Esophagus (tissue), 2 donors: ENCODE data around the gene CACNA1D. TPM values are rescaled to one million over a fixed set of nuclear protein-coding genes. Genes with fewer than 3 reads are reported as not detected.

Experiments used
- H3K27ac ChIP-seq, 2 donors: one replicate each; pipeline ENCODE4 v1.5.1; 2013; ENCODE audit warnings: low read depth in 2 of 2, mild to moderate bottlenecking in 2 of 2, inconsistent platforms in 1 of 2, low read length in 1 of 2, moderate library complexity in 1 of 2
- H3K27me3 ChIP-seq, 2 donors: one replicate each; pipeline ENCODE4 v1.6.1; 2013; ENCODE audit warnings: low read length in 2 of 2, control low read depth in 1 of 2, mild to moderate bottlenecking in 1 of 2; ENCODE audit not compliant: insufficient read depth in 2 of 2, control insufficient read depth in 1 of 2
- H3K36me3 ChIP-seq, 2 donors: one replicate each; pipeline ENCODE4 v1.6.1; 2013; ENCODE audit warnings: low read length in 1 of 2; ENCODE audit not compliant: control insufficient read depth in 2 of 2, insufficient read depth in 2 of 2
- H3K4me1 ChIP-seq, 2 donors: one replicate each; pipeline ENCODE4 v1.6.1; 2013; ENCODE audit warnings: low read length in 1 of 2; ENCODE audit not compliant: control insufficient read depth in 2 of 2, insufficient read depth in 2 of 2
- H3K4me3 ChIP-seq, 2 donors: one replicate each; pipeline ENCODE4 v1.5.1; 2013; ENCODE audit warnings: low read length in 2 of 2, mild to moderate bottlenecking in 2 of 2, low read depth in 1 of 2, moderate library complexity in 1 of 2
- H3K9me3 ChIP-seq, 2 donors: one replicate each; pipeline ENCODE4 v1.6.1; 2013; ENCODE audit warnings: mild to moderate bottlenecking in 2 of 2, low read depth in 1 of 2, low read length in 1 of 2, moderate library complexity in 1 of 2; ENCODE audit not compliant: control insufficient read depth in 2 of 2, insufficient read depth in 1 of 2
- WGBS, 2 donors: extraction: QIAGEN DNeasy Blood & Tissue Kit; methylation state at CpG; one replicate each; pipeline ENCODE4 v1.1.7; 2013; 5-methylcytosine and 5-hydroxymethylcytosine counted together
- polyA plus RNA-seq, 2 donors: library from polyadenylated mRNA; stranded (reverse); fragments of 200-250 nt; gene quantifications; one replicate each; pipeline ENCODE4 v1.2.3, GENCODE V29; 2013
- donor health status: healthy with polysubstance abuse.
- donor health status: Bipolar disorder and iron deficiency.

Gene CACNA1D
- polyA plus RNA-seq, 2 donors = 0.38 to 0.61 TPM

DNA sequence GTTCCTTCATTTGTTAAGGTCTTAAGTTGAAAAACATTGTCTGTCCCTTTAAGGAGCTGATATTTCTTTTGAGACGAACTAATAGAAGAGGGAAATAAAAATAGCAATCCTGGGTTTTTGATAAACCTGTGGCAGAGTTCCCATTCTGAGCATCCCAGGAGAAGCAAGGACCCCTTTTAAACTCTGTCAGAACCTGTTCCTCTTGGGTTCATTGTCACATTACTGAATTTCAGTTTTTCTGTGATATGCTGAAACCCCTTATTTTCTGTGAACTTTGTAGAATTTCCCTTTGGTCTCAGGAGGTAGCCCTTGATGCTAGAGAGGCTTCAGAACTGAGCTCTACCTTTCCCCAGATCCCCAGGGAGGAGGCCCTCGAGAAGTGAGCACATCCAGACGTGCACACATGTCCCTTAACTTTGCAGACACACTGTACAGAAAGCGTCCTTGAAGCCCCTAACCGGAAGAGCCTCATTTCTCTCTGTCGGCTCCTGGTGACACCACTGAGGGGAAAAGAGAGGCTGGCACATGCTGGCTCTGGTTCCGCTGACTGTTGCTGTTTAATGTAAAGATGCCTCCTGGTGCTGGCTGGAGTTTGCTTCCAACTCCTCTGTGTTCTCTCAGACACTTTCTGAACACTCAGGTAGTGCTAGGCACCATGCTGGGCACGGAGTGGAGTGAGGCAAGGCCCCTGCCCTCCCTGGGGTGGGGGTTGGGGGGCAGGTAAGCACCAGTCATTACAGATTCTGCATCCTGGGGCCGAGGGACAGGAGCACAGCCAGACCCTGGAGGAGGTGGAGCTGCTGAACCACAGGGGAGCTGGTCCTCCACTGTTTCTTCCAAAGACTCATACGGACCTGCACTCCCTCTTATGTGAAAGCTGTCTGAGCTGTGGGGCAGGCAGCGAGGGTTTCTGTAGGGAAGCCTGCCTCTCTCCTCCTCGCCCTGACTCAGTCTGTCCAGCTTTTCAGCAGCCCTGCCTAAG, 274.4 kb downstream of the CACNA1D start:
- no peak overlapping the region for H3K4me3 ChIP-seq
- peaks cover 0 to 2% of the 10 kb centered on the region in 2 donors for H3K4me1 ChIP-seq
- H3K27ac ChIP-seq = no peak overlapping the region
- 73 to 76% methylated on average over 12 of the region's 12 CpGs for WGBS, 2 donors
- no peaks in the 10 kb centered on the region for H3K27me3 ChIP-seq
- H3K9me3 ChIP-seq = no peaks in the 10 kb centered on the region
- H3K36me3 ChIP-seq = no peaks in the 10 kb centered on the region

DNA sequence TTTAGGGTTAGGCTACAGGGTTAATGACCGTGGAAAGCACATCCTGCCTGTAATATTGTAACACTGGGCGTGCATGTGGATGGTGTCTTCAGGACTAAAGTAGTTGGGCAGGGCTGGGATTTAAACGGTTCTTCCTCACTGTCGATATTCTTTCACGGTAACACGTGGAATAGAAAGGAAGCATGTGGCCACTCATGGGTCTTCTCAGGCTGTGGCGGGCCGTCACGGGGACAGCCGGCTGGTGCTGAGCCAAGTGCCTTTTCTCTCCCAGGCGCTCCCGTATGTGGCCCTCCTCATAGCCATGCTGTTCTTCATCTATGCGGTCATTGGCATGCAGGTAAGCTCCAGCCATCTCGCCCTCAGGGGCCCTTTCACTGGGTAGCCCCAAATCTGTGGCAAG, 278.2 kb downstream of the CACNA1D start:
- Histone ChIP-seq H3K27me3 (no peaks in the 10 kb centered on the region), H3K27ac (no peak overlapping the region), H3K9me3 (no peaks in the 10 kb centered on the region), H3K4me3 (no peak overlapping the region), H3K36me3 (no peaks in the 10 kb centered on the region), H3K4me1 (peaks cover 0 to 2% of the 10 kb centered on the region in 2 donors)
- WGBS, 2 donors = 84 to 90% methylated on average over 14 of the region's 14 CpGs

DNA sequence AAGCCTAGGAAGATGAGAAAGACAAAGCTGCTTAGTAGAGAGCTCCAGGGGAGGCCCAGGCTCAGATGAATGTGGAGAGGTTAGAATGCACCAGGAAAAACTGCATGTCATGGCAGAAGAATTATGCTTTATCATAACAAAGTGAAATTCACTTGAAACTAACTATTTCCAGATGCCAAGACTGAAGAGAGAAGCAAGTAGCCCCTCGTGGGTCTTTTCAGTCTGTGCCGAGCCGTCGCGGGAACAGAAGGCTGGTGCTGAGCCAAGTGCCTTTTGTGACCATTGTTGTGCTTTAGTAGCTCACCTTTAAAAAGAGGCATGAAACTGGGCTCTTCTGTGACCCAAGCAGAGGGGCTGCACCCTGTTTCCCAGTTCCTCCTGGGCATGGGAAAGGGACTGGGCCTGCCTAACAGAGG, 278.6 kb downstream of the CACNA1D start:
- no peak overlapping the region for H3K4me3 ChIP-seq
- peaks cover 0 to 2% of the 10 kb centered on the region in 2 donors for H3K4me1 ChIP-seq
- H3K27me3 ChIP-seq = no peaks in the 10 kb centered on the region
- no peaks in the 10 kb centered on the region for H3K9me3 ChIP-seq
- no peaks in the 10 kb centered on the region for H3K36me3 ChIP-seq
- H3K27ac ChIP-seq = no peak overlapping the region
- 37 to 61% methylated on average over 5 of the region's 5 CpGs for WGBS, 2 donors

DNA sequence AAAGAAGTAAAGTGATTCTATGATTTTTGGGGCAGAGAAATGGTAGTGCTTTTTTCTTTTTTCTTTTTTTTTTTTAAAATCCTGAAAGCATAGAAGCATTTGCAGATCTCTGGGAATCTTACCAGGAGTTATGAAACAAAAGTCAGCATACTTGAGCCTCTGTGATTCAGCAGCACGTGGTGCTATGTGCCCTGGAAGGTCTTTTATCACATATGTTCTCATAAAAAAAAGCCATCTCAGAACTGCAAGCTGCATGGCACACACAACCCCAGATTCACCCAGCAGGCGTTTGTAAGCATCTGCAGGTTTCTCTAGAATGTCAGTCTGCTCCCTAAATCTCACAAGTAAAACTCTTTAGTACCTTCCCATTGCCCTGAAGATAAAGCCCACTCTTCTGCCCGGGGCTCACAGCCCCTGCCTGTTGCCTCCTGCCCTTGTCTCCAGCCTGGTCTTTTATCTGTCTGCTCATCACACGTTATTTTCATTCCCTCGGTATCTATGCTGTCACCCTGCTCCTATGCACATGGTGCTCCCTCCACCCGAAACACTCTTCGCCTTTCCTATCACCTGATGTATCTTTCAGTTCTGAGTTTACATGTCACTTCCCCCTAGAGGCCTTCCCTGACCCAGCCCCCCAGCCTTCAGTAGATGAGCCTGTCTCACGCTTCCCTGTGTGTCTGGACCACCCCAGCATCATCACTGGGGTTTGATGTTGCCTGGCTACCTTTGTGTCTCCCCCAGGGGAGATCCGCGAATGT, 279.4 kb downstream of the CACNA1D start:
- no peaks in the 10 kb centered on the region for H3K27me3 ChIP-seq
- no peaks in the 10 kb centered on the region for H3K9me3 ChIP-seq
- no peak overlapping the region for H3K27ac ChIP-seq
- whole genome bisulfite sequencing, 2 donors = 55 to 66% methylated on average over 10 of the region's 10 CpGs
- H3K4me1 ChIP-seq = peaks cover 0 to 2% of the 10 kb centered on the region in 2 donors
- no peak overlapping the region for H3K4me3 ChIP-seq
- H3K36me3 ChIP-seq = no peaks in the 10 kb centered on the region

DNA sequence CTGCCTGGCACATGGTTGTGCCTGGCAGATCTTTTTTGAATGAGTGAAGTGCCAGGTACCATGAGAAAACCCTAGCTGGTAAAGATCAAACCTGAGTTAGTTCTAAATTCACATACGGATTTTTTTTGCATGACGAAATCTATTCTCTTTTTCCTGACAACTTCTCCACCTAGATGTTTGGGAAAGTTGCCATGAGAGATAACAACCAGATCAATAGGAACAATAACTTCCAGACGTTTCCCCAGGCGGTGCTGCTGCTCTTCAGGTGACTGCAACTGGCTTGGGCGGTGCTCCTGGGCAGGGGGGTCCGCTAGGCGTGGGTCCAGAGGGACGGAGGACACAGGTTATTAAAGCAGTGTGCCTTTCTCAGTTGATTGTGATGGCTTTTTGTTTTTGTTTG, 280.0 kb downstream of the CACNA1D start:
- no peak overlapping the region for H3K4me3 ChIP-seq
- no peak overlapping the region for H3K27ac ChIP-seq
- H3K9me3 ChIP-seq = no peaks in the 10 kb centered on the region
- H3K36me3 ChIP-seq = no peaks in the 10 kb centered on the region
- WGBS, 2 donors = 62 to 75% methylated on average over 8 of the region's 8 CpGs
- no peaks in the 10 kb centered on the region for H3K27me3 ChIP-seq
- H3K4me1 ChIP-seq = peaks cover 0 to 2% of the 10 kb centered on the region in 2 donors

DNA sequence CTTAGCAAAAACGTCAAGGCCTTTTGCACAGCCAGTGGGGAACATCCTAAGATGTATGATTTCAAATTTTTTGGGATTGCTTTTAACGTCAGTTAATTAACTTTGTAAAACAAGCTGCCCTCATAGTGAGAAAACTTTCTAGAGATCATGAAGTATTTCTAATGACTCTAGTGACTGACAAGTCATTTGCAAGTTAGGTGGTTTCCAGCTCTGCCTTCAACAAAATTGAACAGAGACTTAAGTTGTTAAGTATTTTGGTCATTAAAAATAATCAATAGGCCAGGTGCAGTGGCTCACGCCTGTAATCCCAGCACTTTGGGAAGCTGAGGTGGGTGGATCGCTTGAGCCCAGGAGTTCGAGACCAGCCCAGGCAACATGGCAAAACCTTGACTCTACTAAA, 280.6 kb downstream of the CACNA1D start:
- Histone ChIP-seq H3K36me3 (no peaks in the 10 kb centered on the region), H3K9me3 (no peaks in the 10 kb centered on the region), H3K4me3 (no peak overlapping the region), H3K27me3 (no peaks in the 10 kb centered on the region), H3K27ac (no peak overlapping the region), H3K4me1 (peaks cover 0 to 2% of the 10 kb centered on the region in 2 donors)
- WGBS, 2 donors = 83 to 84% methylated on average over 5 of the region's 5 CpGs

DNA sequence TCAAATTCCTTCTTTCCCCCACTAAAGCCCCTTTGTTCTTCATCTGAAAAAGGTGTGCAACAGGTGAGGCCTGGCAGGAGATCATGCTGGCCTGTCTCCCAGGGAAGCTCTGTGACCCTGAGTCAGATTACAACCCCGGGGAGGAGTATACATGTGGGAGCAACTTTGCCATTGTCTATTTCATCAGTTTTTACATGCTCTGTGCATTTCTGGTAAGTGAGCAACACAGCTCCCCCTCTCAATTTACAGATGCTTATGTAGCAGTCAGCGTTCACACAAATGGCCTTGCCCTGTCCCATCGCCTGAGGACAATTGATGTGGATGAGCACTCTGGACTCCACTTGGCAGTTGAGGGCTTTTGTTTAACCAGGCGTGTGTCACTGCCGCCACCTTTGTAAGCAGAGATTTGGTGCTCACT, 281.4 kb downstream of the CACNA1D start:
- H3K4me3 ChIP-seq = no peak overlapping the region
- WGBS, 2 donors = 53 to 70% methylated on average over 5 of the region's 5 CpGs
- H3K36me3 ChIP-seq = no peaks in the 10 kb centered on the region
- H3K4me1 ChIP-seq = peaks cover 0 to 2% of the 10 kb centered on the region in 2 donors
- H3K9me3 ChIP-seq = no peaks in the 10 kb centered on the region
- H3K27ac ChIP-seq = peak overlapping the region in 1 of 2 donors; percentile 2
- H3K27me3 ChIP-seq = no peaks in the 10 kb centered on the region

DNA sequence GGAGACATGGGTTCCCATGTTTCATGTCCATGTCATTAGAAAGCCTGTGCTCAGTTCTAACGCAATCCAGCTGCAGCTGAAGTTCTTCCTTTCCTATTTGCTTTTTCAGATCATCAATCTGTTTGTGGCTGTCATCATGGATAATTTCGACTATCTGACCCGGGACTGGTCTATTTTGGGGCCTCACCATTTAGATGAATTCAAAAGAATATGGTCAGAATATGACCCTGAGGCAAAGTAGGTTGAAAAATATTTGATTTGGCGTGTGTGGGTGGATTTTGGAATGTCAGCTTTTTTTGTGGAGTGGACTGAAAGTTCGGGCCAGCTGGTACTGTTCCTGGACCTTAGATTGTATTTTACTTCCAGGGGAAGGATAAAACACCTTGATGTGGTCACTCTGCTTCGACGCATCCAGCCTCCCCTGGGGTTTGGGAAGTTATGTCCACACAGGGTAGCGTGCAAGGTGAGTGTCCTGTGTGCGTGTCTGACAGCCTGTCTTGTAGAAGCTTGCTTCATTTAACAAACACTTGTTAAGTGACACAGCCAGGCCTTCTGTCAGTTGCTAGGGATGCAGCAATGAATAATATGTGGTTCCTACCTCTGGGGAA, 282.2 kb downstream of the CACNA1D start:
- peaks cover 0 to 2% of the 10 kb centered on the region in 2 donors for H3K4me1 ChIP-seq
- H3K27ac ChIP-seq = no peak overlapping the region
- no peaks in the 10 kb centered on the region for H3K9me3 ChIP-seq
- H3K36me3 ChIP-seq = no peaks in the 10 kb centered on the region
- WGBS, 2 donors = 53 to 63% methylated on average over 9 of the region's 9 CpGs
- no peaks in the 10 kb centered on the region for H3K27me3 ChIP-seq
- no peak overlapping the region for H3K4me3 ChIP-seq

DNA sequence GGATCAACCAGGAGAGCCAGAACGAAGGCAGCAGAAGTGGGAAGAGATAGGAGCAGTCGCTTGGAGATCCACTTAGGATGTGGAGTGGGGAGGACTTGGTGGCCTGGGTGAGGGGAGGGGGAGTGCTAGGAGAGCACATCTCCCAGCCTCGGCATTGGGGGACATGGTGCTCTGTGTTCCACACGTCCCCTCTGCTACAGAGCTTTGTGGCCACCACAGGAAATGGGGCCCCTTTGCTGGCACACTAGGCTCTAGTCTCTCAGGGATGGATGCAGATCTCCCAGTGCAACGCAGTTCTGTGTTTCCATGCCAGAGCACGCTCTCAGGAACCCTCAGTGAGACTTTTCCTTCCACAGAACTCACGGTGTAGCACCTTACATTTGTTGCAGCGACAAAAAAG, 283.1 kb downstream of the CACNA1D start:
- Histone ChIP-seq H3K4me1 (peaks cover 0 to 2% of the 10 kb centered on the region in 2 donors), H3K27ac (no peak overlapping the region), H3K27me3 (no peaks in the 10 kb centered on the region), H3K36me3 (no peaks in the 10 kb centered on the region), H3K9me3 (no peaks in the 10 kb centered on the region), H3K4me3 (no peak overlapping the region)
- 86 to 89% methylated on average over 7 to 8 of the region's 8 CpGs for WGBS, 2 donors
